ENCODE measurements around the gene CHMP1A.
"Not testable (repeated sequence)": the region's sequence is repeated elsewhere in the genome, so short reads cannot be mapped to it uniquely, and the experiment has no call there.

DNA sequence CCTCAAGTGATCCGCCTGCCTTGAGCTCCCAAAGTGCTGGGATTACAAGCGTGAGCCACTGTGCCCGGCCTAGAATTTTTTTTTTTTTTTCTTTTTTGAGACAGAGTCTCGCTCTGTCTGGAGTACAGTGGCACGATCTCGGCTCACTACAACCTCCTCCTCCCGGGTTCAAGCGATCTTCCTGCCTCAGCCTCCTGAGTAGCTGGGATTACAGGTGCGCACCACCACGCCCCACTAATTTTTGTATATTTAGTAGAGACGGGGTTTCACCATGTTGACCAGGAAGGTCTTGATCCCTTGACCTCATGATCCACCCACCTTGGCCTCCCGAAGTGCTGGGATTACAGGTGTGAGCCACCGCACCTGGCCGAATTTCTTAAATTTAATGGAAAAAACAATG lies 41.2 kb upstream of the CHMP1A start:
- not testable (repeated sequence) for TF ChIP-seq POLR2AphosphoS5 (IDR thresholded peaks at IDR 0.05; ENCODE audit: borderline replicate concordance, low read depth, low read length); EZH2 (IDR thresholded peaks at IDR 0.05); FOXP2 (optimal IDR thresholded peaks at IDR 0.05; ENCODE audit: control extremely low read depth, extremely low read length, insufficient read depth)

Measured in SK-N-MC (cell line).